Dermis microvascular lymphatic vessel endothelial cell (primary cell): Measurements from ENCODE around the gene NUTM2A. TPM values are rescaled to one million over a fixed set of nuclear protein-coding genes. Genes with fewer than 3 reads are reported as not detected.
"Not testable (repeated sequence)": the region's sequence is repeated elsewhere in the genome, so short reads cannot be mapped to it uniquely, and the experiment has no call there.

ENCODE experiments used
- DNase-seq, 2 donors: peaks; one replicate each; pipeline versions ENCODE4 v3.0.0 to v3.0.0-alpha.2; 2010; ENCODE audit warnings: low read depth in 2 of 2
- total RNA-seq: library from RNA; depleted of rRNA; stranded (reverse); fragments of >200 nt; gene quantifications from 2 replicates; pipeline ENCODE4 v1.2.1, GENCODE V29; 2014

NUTM2A gene
- total RNA-seq, 1 donor from 2014 or later, result 0.13 TPM

DNA sequence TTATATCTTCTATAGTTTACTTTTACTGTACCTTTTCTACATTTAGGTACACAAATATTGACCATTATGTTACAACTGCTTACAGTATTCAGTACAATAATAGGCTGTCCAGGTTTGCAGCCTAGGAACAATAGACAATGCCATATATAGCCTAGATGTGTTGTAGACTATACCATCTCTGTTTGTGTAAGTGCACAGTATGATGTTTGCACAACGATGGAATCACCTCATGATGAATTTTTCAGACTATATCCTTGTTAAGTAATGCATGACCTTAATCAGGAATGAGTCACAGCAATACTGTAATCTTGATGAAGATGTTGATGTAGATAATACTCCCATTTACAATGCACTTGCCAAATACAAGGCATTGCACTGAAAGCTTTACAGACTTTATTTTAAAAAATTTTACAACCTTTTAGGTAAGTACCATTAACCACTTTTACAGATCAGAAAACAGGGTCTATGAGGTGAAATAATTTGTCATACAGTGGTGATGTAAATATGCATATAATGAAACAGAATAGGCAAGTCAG, 23.6 kb downstream of the NUTM2A start:
- not testable (repeated sequence) for DNase-seq

DNA sequence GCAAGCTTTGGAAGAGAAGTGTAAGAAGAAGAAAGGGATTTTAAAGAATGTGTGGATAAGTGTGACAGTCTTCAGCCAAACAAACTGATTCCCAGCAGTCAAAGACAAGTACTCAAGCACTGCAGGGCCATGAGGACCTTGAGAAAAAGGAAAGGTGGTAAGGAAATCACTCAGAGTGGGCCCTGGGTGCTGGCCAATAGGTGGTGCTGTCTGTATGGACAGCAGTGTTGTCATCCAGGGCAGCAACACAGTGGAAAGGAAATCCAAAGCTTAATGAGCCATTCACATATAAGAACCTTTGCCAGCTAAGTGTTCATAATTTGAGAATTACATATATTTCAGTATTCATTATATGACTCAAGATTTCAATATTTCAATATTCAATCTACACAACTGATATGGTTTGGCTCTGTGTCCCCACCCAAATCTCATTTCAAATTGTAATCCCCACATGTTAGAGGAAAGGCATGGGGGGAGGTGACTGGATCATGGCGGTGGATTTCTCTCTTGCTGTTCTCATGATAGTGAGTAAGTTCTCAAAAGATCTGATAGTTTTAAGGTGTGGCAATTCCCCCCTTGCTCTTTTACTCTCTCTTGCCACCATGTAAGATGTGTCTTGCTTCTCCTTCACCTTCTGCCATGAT, 55.6 kb downstream of the NUTM2A start:
- DNase-seq, result not testable (repeated sequence)

Other genes with a start within 250 kb of the NUTM2A start
- not detected in 2 replicates for gene FAM25A, start 205.2 kb upstream of the NUTM2A start, total RNA-seq
- gene GLUD1, start 130.6 kb upstream of the NUTM2A start, total RNA-seq, result 136 and 165 TPM in 2 replicates
- gene SHLD2, start 130.2 kb upstream of the NUTM2A start, total RNA-seq, result 17.6 and 18.1 TPM in 2 replicates
- gene NUTM2D, start 132.3 kb downstream of the NUTM2A start, total RNA-seq, result 0.77 and 1.0 TPM in 2 replicates